Measurements from ENCODE around the gene TBC1D24. TPM values are rescaled to one million over a fixed set of nuclear protein-coding genes. Genes with fewer than 3 reads are reported as not detected.
"Not testable (repeated sequence)": the region's sequence is repeated elsewhere in the genome, so short reads cannot be mapped to it uniquely, and the experiment has no call there.

TBC1D24 gene
- polyA plus RNA-seq, 1 experiment: 9.2 TPM

DNA sequence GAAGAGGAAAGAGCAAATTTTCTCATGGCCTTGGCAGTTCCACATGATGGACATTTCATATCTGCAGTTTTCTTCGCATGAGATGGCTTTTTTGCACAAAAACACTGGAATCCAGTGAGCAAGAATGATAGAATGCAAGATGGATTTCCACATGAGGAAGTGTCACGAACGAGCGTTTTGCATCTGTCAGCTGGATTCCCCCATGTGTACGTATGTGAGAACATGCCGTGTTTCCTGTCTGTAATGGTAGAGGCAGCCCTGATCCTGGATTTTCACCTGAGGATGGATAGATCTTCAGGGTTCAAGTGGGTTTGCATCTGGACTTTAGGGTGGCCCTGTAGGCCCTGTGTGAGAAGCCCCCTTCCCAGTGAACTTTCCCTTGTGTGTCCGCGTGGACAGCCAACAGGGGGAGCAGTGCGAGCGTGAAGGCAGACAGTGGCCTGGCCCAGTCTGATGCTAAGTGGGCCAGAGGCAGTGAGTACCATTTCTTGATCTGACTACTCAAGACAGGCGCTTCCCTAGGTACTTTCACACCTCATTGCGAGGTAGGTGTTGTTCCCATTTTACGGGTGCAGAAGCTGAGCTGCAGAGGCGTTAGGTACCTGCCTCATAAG is 65.0 kb downstream of the TBC1D24 start:
- DNase-seq (ENCODE audit: low read depth); CTCF ChIA-PET: not testable (repeated sequence)

DNA sequence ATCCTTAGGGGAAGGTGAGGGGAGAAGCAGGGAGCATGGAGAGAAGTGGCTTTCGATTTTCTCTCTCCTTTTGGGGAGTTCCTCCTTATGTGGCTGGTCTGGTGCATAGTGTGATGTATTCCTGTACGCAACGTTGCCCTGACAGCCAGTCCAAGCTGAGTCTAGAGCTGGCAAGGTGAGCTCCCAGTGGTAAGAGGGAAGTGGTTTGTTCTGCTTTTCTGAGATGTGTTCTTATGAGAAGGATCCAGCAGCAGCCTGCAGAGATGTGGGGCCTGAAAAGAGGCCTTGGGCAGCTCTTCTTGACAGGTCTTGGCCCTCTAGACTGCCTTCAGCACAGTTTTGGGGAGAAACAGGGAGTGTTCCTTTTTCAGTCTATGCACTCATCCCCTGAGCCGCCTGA is 66.0 kb downstream of the TBC1D24 start:
- CTCF ChIA-PET; H3K4me3 ChIP-seq (ENCODE audit: low read depth, low read length); POLR2A ChIA-PET; H3K27me3 ChIP-seq (ENCODE audit: control insufficient read depth, insufficient read depth, low read length); DNase-seq (ENCODE audit: low read depth); H3K36me3 ChIP-seq (ENCODE audit: control insufficient read depth, insufficient read depth, low read length): not testable (repeated sequence)

More for the DNA sequence above, 65.0 kb downstream of the TBC1D24 start:
- H3K4me3 ChIP-seq (ENCODE audit: low read depth, low read length); POLR2A ChIA-PET; H3K36me3 ChIP-seq (ENCODE audit: control insufficient read depth, insufficient read depth, low read length); H3K27me3 ChIP-seq (ENCODE audit: control insufficient read depth, insufficient read depth, low read length): not testable (repeated sequence)
- TF ChIP-seq, protein P1, sequence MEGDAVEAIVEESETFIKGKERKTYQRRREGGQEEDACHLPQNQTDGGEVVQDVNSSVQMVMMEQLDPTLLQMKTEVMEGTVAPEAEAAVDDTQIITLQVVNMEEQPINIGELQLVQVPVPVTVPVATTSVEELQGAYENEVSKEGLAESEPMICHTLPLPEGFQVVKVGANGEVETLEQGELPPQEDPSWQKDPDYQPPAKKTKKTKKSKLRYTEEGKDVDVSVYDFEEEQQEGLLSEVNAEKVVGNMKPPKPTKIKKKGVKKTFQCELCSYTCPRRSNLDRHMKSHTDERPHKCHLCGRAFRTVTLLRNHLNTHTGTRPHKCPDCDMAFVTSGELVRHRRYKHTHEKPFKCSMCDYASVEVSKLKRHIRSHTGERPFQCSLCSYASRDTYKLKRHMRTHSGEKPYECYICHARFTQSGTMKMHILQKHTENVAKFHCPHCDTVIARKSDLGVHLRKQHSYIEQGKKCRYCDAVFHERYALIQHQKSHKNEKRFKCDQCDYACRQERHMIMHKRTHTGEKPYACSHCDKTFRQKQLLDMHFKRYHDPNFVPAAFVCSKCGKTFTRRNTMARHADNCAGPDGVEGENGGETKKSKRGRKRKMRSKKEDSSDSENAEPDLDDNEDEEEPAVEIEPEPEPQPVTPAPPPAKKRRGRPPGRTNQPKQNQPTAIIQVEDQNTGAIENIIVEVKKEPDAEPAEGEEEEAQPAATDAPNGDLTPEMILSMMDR (IDR thresholded peaks at IDR 0.05; ENCODE audit: insufficient read depth, low read depth, low read length): peak; percentile 43

DNA sequence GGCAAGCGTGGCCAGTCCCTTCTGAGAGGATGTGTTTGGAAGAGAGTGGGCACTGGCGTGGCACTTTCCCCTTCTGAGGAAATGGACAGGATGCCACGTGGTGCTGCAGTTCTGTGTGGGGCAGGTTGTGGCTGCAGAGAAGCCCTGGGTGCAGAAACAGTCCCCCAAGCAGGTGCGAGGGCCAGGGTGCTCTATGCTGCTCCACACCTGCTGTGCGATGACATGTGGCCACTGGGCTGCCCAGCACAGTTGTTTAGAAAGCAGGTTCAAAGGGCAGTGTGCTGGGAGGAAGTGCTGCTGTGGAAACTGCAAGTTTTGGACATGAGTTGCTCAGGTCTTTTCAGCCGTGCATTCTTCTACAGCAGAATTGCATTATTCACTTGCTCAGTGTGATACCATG is 66.5 kb downstream of the TBC1D24 start:
- CTCF ChIA-PET; DNase-seq (ENCODE audit: low read depth); H3K4me3 ChIP-seq (ENCODE audit: low read depth, low read length); H3K36me3 ChIP-seq (ENCODE audit: control insufficient read depth, insufficient read depth, low read length); H3K27me3 ChIP-seq (ENCODE audit: control insufficient read depth, insufficient read depth, low read length); POLR2A ChIA-PET: not testable (repeated sequence)

DNA sequence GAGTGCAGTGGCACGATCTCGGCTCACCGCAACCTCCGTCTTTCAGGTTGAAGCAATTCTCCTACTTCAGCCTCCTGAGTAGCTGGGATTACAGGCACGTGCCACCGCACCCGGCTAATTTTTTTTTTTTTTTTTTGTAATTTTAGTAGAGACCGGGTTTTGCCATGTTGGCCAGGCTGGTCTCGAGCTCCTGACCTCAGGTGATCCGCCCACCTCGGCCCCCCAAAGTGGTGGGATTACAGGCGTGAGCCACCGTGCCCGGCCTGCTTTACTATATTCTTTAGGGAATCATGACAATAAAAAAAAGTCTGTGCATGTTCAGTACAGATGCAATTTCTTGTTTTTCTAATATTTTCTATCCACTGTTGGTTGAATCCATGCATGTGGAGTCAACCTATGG is 68.8 kb downstream of the TBC1D24 start:
- H3K4me3 ChIP-seq (ENCODE audit: low read depth, low read length); POLR2A ChIA-PET; H3K36me3 ChIP-seq (ENCODE audit: control insufficient read depth, insufficient read depth, low read length); DNase-seq (ENCODE audit: low read depth); H3K27me3 ChIP-seq (ENCODE audit: control insufficient read depth, insufficient read depth, low read length); CTCF ChIA-PET: not testable (repeated sequence)

DNA sequence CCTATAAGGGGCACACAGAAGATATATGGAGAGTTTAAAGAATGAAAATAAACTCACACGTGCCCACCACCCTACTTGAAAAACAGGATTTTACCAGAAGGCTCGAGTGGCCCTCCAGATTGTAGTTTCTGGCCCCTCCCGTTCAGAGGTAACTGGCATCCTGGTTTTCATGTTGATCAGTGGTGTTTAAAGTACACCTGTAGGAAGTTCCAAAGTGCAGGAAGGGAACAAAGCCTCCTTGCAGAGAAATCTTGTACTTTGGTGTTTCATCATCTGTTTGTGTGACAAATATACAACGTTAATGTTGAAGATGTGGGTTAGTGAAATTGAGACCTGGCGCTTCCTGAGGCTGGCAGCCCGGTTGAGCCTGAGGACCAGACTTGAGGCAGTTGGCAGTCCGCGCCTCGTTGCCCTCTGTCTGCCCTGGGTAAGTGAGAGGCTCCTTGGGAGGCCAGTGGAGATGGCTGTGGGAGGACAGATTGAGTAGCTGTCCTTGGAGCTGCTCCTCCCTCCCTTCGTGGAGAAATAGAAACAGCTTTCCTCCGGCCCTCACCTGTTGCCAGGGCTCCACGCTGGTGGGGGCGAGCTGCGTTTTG is 75.5 kb downstream of the TBC1D24 start:
- POLR2A ChIA-PET; H3K4me3 ChIP-seq (ENCODE audit: low read depth, low read length); DNase-seq (ENCODE audit: low read depth); H3K27me3 ChIP-seq (ENCODE audit: control insufficient read depth, insufficient read depth, low read length); CTCF ChIA-PET; H3K36me3 ChIP-seq (ENCODE audit: control insufficient read depth, insufficient read depth, low read length): not testable (repeated sequence)

DNA sequence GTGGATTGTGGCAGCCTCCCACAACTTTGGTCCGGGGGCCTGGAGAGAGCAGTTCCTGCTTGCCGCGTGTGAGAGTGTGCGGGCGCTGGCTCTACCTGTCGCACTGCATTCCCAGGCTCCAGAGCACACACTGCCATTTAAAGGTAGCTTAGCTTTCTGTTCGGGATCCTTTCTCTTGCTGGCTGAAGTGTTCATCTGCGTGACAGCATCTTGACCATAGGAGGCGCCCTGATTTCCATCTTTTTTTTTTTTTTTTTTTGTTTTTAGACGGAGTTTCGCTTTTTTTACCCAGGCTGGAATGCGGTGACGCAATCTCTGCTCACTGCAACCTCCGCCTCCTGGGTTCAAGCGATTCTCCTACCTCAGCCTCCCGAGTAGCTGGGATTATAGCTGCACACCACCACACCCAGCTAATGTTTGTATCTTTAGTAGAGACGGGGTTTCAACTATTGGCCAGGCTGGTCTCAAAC is 76.5 kb downstream of the TBC1D24 start:
- H3K27me3 ChIP-seq (ENCODE audit: control insufficient read depth, insufficient read depth, low read length); DNase-seq (ENCODE audit: low read depth); H3K4me3 ChIP-seq (ENCODE audit: low read depth, low read length); POLR2A ChIA-PET; CTCF ChIA-PET; H3K36me3 ChIP-seq (ENCODE audit: control insufficient read depth, insufficient read depth, low read length): not testable (repeated sequence)

DNA sequence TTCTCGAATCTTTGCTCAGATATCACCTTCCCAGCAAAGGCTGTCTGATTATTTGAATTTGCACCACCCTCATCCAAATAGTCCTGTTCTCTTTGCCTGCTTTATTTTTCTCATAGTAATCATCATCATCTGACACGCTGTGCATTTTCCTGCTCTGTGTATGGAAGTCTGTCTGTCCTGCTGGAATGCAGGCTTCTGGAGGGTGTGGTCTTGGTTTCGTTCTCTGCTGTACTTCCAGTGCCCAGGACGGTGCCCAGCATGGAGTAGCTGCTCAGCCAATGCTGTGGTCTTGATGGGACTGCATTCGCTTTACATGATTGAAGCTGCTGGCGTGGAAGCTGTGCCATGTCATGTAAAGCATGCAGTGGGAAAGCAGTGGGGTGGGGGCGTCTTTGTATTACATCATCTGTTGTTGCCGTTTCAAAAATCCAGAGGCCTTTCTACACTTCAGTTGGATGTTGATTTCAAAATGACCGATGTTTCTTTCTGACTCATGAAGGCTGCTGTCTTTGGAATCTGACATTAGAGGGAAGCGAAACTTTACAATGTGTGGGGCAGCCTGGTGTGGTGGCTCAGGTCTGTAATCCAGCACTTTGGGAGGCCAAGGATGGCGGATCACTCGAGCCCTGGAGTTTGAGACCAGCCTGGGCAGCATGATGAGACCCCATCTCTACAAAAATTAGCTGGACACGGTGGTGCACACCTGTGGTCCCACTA is 79.9 kb downstream of the TBC1D24 start:
- POLR2A ChIA-PET; H3K27me3 ChIP-seq (ENCODE audit: control insufficient read depth, insufficient read depth, low read length); DNase-seq (ENCODE audit: low read depth); H3K4me3 ChIP-seq (ENCODE audit: low read depth, low read length); H3K36me3 ChIP-seq (ENCODE audit: control insufficient read depth, insufficient read depth, low read length); CTCF ChIA-PET: not testable (repeated sequence)

Small RNAs within 50 kb of the gene (small RNA-seq; reads per million reads assigned to genes)
- gene AC093525.1 (ENCODE audit: insufficient read length, low read depth, low replicate concordance) (not detected), gene MIR3178 (ENCODE audit: insufficient read length, low read depth, low replicate concordance) (not detected), gene MIR6768 (ENCODE audit: insufficient read length, low read depth, low replicate concordance) (not detected)

Other genes starting within 250 kb of the TBC1D24 start
- 0.33 and 0.38 TPM in 2 replicates for gene DNASE1L2, start 238.7 kb upstream of the TBC1D24 start, polyA plus RNA-seq (2011; rRNA removed)
- gene ECI1, start 223.5 kb upstream of the TBC1D24 start, polyA plus RNA-seq (2011; rRNA removed): 36.9 and 63.9 TPM in 2 replicates
- 101 and 129 TPM in 2 replicates for gene RNPS1, start 207.0 kb upstream of the TBC1D24 start, polyA plus RNA-seq (2011; rRNA removed)
- 1.9 and 3.8 TPM in 2 replicates for gene ABCA3, start 134.4 kb upstream of the TBC1D24 start, polyA plus RNA-seq (2011; rRNA removed)
- gene CCNF, start 45.7 kb upstream of the TBC1D24 start, polyA plus RNA-seq (2011; rRNA removed): 4.5 and 7.1 TPM in 2 replicates
- 2.2 and 3.7 TPM in 2 replicates for gene TEDC2, start 15.0 kb upstream of the TBC1D24 start, polyA plus RNA-seq (2011; rRNA removed)
- 0.09 and 0.12 TPM in 2 replicates for gene NTN3, start 3.8 kb upstream of the TBC1D24 start, polyA plus RNA-seq (2011; rRNA removed)
- gene ATP6V0C, start 38.8 kb downstream of the TBC1D24 start, polyA plus RNA-seq (2011; rRNA removed): 15.4 and 32.9 TPM in 2 replicates
- 9.5 and 15.9 TPM in 2 replicates for gene AMDHD2, start 45.2 kb downstream of the TBC1D24 start, polyA plus RNA-seq (2011; rRNA removed)
- not detected in 2 replicates for gene CEMP1, start 56.3 kb downstream of the TBC1D24 start, polyA plus RNA-seq (2011; rRNA removed)
- gene PDPK1, start 62.9 kb downstream of the TBC1D24 start, polyA plus RNA-seq (2011; rRNA removed): 25.0 and 31.3 TPM in 2 replicates
- gene KCTD5, start 207.4 kb downstream of the TBC1D24 start, polyA plus RNA-seq (2011; rRNA removed): 25.4 and 34.5 TPM in 2 replicates
- 0.81 and 0.97 TPM in 2 replicates for gene PRSS27, start 245.1 kb downstream of the TBC1D24 start, polyA plus RNA-seq (2011; rRNA removed)

All from BJ (cell line).